ENCODE measurements around the gene EXOSC10.
"Not testable (repeated sequence)": the region's sequence is repeated elsewhere in the genome, so short reads cannot be mapped to it uniquely, and the experiment has no call there.

The EXOSC10 gene

GRCh38 chr1:11044086-11044848, 55.4 kb downstream of the EXOSC10 start:
- DNase-seq (ENCODE audit: low read depth): no peak

- DNase-seq (ENCODE audit: low read depth): no peak
Observed at GRCh38 chr1:11042995-11043874, 56.4 kb downstream of the EXOSC10 start.

DNA sequence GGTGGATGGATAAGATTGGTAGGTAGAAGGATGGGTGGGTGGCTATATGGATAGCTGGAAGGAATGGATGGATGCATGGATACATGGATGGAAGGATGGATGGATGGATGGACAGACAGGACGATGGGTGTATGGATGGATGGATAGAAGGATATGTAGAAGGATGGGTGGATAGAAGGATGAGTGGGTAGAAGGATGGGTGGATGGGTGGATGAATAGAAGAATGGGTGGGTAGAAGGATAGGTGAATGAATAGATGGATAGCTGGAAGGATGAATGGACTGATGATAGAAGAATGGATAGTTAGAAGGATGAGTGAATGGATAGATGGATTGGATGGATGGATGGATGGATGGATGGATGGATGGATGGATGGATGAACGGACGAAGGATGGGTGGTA, 57.6 kb downstream of the EXOSC10 start:
- no peak for DNase-seq (ENCODE audit: low read depth)

GRCh38 chr1:11041048-11041447, 58.6 kb downstream of the EXOSC10 start:
- DNase-seq (ENCODE audit: low read depth): no peak

DNA sequence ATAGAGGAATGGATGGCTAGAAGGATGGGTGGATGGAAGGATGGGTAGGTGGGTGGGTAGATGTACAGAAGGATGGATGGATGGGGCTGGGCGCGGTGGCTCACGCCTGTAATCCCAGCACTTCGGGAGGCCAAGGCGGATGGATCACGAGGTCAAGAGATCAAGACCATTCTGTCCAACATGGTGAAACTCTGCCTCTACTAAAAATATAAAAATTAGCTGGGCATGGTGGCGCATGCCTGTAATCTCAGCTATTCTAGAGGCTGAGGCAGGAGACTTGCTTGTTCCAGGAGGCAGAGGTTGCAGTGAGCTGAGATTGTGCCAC, 59.6 kb downstream of the EXOSC10 start:
- not testable (repeated sequence) for DNase-seq (ENCODE audit: low read depth)

GRCh38 chr1:11039351-11040104, 60.1 kb downstream of the EXOSC10 start:
- no peak for DNase-seq (ENCODE audit: low read depth)

- peak; percentile 80 for DNase-seq (ENCODE audit: low read depth)
Observed at GRCh38 chr1:11037740-11038182, 61.9 kb downstream of the EXOSC10 start.

DNA sequence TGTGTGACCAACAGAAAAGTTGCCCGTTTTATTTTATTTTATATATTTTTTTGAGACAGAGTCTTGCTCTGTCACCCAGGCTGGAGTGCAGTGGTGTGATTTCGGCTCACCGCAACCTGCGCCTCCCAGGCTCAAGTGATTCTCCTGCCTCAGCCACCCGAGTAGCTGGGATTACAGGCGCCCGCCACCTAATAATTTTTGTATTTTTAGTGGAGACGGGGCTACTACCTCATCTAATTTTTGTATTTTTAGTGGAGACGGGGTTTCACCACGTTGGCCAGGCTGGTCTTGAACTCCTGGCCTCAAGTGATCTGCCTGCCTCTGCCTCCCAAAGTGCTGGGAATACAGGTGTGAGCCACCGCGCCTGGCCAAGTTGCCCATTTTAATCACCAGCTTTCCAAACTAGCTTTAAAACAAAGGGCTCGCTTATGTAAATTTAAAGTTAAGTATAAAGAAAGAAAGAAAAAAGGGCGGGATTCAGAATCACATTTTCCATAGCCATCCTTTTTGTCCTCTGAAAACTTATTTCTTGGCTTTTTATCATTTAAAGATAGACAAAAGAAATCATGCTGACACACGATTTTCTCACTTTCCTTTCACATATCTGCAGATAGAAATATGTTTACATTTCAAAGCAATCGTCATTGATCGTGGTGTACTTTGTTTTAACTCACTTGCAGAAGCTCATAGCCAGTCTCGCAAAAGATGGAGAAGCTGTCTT, 62.5 kb downstream of the EXOSC10 start:
- DNase-seq (ENCODE audit: low read depth): not testable (repeated sequence)

GRCh38 chr1:11031624-11032262, 67.9 kb downstream of the EXOSC10 start:
- DNase-seq (ENCODE audit: low read depth): no peak

DNA sequence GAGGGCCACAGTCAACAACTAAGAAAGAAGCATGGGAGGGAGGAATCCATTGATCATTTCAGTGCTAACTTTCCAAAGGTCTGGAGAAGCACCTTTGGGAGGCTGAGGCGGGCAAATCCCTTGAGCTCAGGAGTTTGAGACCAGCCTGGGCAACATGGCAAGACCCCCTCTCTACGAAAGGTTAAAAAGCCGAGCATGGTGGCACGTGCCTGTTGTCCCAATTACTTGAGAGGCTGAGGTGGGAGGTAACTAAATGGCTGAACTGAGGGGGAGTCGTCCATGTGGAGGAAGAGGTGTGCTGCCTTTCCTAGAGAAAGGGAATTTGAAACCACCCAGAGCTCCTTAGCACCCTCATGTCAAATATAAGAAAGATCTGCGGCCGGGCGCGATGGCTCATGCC, 68.8 kb downstream of the EXOSC10 start:
- no peak for DNase-seq (ENCODE audit: low read depth)

DNA sequence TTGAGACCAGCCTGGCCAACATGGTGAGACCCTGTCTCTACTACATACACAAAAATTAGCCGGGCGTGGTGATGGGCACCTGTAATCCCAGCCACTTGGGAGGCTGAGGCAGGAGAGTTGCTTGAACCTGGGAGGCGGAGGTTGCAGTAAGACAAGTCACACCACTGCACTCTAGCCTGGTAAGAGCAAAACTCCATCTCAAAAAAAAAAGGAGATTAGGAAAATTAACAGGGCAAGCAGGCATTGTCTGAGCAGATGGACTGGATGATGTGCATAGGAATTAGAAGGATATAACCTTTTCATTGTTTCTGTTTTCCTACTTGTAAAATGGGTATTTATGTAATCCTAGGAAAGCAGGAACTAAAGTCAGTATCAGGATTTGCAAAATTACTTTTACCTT, 71.7 kb downstream of the EXOSC10 start:
- DNase-seq (ENCODE audit: low read depth): no peak

- no peak for DNase-seq (ENCODE audit: low read depth)
Observed at GRCh38 chr1:11027316-11027715, 72.4 kb downstream of the EXOSC10 start.

GRCh38 chr1:11026903-11027302, 72.8 kb downstream of the EXOSC10 start:
- no peak for DNase-seq (ENCODE audit: low read depth)

- no peak for DNase-seq (ENCODE audit: low read depth)
Observed at GRCh38 chr1:11026052-11026451, 73.6 kb downstream of the EXOSC10 start.

- DNase-seq (ENCODE audit: low read depth): no peak
Observed at GRCh38 chr1:11025618-11026017, 74.1 kb downstream of the EXOSC10 start.

DNA sequence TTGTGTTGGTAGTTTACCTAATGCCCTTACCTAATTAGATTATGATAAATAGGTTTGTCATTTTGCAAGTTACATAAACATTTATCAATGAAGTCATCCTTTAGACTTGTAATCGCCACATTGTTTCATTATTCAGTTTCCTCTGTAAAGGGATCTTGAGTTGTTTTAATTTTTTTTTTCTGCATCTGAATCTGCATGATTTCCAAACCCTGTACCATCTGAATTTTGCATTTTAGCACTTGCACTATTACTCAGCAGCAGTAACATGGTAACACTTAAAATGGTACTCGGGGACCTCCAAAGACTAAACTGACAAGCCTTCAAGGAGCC, 74.8 kb downstream of the EXOSC10 start:
- DNase-seq (ENCODE audit: low read depth): no peak

DNA sequence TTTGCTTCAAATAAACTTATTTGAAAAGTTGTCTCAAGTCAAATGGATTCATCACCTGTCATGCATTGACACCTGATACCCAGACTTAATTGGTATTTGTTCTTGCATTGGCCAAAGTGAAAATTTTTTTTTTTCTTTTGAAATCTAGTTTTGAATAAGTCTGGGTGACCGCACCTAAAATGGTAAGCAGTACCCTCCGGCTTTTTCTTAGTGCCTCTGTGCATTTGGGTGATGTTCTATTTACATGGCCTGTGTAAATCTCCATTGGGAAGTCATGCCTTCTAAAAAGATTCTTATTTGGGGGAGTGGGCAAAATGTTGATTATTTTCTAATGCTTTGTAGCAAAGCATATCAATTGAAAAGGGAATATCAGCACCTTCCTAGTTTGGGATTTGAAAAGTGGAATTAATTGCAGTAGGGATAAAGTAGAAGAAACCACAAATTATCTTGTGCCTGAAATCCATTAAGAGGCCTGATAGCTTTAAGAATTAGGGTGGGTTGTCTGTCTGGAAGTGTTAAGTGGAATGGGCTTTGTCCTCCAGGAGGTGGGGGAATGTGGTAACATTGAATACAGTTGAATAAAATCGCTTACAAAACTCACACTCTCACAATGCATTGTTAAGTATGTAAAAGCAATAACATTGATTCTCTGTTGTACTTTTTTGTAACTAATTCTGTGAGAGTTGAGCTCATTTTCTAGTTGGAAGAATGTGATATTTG, 75.4 kb downstream of the EXOSC10 start:
- no peak for DNase-seq (ENCODE audit: low read depth)

DNA sequence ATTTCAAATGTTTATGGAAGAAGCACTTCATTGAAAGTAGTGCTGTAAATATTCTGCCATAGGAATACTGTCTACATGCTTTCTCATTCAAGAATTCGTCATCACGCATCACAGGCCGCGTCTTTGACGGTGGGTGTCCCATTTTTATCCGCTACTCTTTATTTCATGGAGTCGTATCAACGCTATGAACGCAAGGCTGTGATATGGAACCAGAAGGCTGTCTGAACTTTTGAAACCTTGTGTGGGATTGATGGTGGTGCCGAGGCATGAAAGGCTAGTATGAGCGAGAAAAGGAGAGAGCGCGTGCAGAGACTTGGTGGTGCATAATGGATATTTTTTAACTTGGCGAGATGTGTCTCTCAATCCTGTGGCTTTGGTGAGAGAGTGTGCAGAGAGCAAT, 76.5 kb downstream of the EXOSC10 start:
- DNase-seq (ENCODE audit: low read depth): no peak

GRCh38 chr1:11019971-11020370, 79.7 kb downstream of the EXOSC10 start:
- no peak for DNase-seq (ENCODE audit: low read depth)

DNA sequence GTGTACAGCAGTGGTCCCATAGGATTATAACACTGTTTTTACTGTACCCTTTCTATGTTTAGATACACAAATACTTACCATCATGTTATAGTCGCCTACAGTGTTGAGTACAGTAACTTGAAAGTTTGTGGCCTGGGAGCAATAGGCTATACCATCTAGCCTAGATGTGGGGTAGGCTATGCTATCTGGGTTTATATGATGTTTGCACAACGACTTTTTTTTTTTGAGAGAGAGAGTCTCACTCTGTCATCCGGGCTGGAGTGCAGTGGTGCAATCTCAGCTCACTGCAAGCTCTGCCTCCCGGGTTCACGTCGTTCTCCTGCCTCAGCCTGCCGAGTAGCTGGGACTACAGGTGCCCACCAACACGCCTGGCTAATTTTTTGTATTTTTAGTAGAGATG, 80.3 kb downstream of the EXOSC10 start:
- not testable (repeated sequence) for DNase-seq (ENCODE audit: low read depth)
